Sigmoid colon (tissue), 4 donors: ENCODE data around the gene SPDYE4.

ENCODE experiments used
- CTCF ChIP-seq, 4 experiments: fragments of 450-650 bp in 3 of 4; fragments of 200-600 bp in 1 of 4; IDR thresholded peaks; one replicate each; pipeline ENCODE4 v1.5.1; 2016 to 2019; ENCODE audit warnings: antibody characterized with exemption in 4 of 4, mild to moderate bottlenecking in 3 of 4, moderate library complexity in 2 of 4
- EP300 ChIP-seq, 4 donors: sonication (generic); formaldehyde crosslinking; IDR thresholded peaks; one replicate each; pipeline ENCODE4 v1.6.1; 2017; ENCODE audit warnings: antibody characterized with exemption in 4 of 4
- POLR2A ChIP-seq, 2 donors: fragments of 450-650 bp; IDR thresholded peaks; one replicate each; pipeline ENCODE4 v1.6.1; 2016; ENCODE audit warnings: antibody characterized with exemption in 2 of 2, mild to moderate bottlenecking in 2 of 2, moderate library complexity in 2 of 2
- POLR2AphosphoS5 ChIP-seq, 4 donors: sonication (generic); formaldehyde crosslinking; IDR thresholded peaks; one replicate each; pipeline ENCODE4 v1.6.1; 2017; ENCODE audit warnings: antibody characterized with exemption in 4 of 4

- no peak for TF ChIP-seq POLR2A (IDR thresholded peaks at IDR 0.05)
- no peak for TF ChIP-seq CTCF (IDR thresholded peaks at IDR 0.05)
- TF ChIP-seq EP300 (IDR thresholded peaks at IDR 0.05) = no peak
- TF ChIP-seq POLR2AphosphoS5 (IDR thresholded peaks at IDR 0.05) = no peak
Measured at GRCh38 chr17:8741771-8742170, 16.6 kb downstream of the SPDYE4 start.
